AG09319 (cell line): Measurements from ENCODE around the gene RUNX1.

Experiments
- DNase-seq: peaks from one replicate; pipeline ENCODE4 v3.0.0-alpha.2; 2010; ENCODE audit warnings: low read depth; ENCODE audit errors: extremely low read depth
- CTCF ChIP-seq: IDR thresholded peaks from 2 replicates; pipeline ENCODE4 v1.5.1; 2011; ENCODE audit warnings: low read depth, mild to moderate bottlenecking, inconsistent platforms, low read length, moderate library complexity

The RUNX1 gene

DNA sequence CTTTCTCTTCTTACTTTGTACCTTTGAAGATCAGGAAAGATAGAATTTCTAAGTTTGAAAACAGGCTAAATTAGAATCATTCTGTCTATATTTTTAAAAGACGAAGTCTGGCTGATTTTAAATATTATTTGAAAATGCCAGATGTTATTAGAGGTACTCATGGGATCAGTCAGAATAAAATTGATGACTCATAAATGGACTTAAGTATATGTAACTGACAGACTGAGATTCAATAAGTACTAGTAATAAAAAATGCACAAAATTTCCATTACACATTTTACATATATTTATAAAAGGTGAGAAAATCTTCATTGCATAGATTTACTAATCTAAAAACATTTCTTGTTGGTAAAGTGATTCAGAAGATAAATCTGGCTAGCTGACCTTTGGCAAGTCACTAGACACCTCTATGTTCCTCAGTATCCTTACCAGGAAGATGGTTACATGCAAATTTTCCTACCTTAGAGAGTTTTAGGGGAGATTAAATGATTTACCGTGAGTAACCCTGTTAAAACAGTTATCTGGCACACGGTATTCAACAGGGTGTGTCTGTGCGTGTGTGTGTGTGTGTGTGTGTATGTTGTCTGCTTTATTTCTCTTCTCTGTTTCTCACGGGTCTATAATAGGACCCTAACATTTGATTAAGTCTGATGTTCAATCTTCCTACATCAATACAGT, 189.0 kb downstream of the RUNX1 start:
- no peak for TF ChIP-seq CTCF
- DNase-seq: no peak

- no peak for DNase-seq
- TF ChIP-seq CTCF: no peak
These were observed 190.5 kb downstream of the RUNX1 start for GRCh38 chr21:34858559-34858958.

GRCh38 chr21:34857874-34858273, 191.2 kb downstream of the RUNX1 start:
- DNase-seq: no peak
- no peak; the same call in 1 of the 2 replicates for TF ChIP-seq CTCF

- no peak for DNase-seq
- no peak for TF ChIP-seq CTCF
These were observed 191.9 kb downstream of the RUNX1 start for GRCh38 chr21:34857122-34857713.

DNA sequence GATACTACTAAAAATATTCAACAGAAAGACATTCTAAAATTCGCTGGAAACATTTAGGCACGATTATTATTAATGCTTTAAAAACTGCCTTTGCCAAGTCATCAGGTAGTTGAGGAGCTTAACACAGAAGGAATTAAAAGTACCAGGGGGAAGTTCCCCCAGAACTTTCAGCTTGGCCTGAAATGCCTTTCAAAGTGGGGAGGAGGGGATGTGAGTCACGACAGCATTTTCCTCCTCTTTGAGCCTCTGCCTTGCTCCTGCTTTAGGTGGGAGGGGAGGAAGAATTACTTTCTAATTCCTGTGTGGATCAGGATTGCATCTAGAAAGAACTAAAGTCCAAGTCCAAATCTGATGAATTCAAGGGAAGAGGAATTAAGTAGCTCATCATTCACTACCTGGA, 196.7 kb downstream of the RUNX1 start:
- TF ChIP-seq CTCF: no peak
- DNase-seq: no peak

DNA sequence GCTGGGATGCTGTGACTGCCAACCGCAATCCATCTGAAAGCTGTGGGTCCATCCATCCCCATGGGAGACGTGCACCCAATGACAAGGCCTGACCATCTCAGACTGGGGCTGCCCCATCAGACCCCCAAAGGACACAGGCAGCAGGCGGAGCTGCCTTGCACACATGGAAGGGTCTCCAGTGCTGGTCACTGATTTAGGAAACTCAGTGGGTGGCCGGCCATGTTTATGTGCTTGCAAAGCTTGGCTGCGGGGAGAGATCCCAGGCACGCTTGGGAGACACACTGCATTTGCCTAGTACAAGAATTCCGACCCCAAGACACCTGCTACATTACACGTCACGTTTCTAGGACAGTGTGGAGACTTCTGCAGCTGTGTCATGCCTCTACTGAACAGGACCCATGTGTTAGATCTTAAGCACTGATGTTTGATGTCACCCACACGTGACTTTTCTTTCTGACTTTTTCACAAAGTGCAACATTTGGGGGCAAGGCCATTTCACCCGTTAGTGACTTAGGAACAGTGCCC, 198.9 kb downstream of the RUNX1 start:
- TF ChIP-seq CTCF: no peak
- no peak for DNase-seq

DNA sequence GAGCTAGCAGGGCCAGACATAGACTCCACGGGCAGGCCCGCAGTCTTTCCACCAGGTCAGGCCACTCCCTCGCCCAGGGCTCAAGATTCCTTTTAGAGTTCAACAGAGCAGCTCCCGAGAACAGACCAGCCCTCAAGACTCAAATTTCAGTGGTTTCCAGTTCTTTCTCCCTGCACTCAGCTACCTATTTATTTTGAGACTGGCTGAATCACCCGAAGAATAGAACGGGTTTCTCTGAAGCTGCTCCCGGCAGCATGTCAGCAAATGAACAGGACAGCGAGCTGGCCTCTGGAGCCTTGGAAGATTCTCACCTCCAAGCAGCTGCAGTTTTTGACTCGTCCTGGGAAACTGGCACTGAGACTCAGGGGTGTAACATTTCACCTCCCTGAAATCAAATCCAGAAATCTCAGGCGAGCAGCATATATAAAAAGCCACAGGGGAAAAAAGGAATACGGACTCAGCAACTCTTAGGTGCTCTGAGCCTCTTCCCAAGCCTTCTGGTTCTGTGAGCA, 202.4 kb downstream of the RUNX1 start:
- no peak for DNase-seq

More for the DNA sequence above, 202.4 kb downstream of the RUNX1 start:
- no peak for TF ChIP-seq CTCF
